H9 (cell line): ENCODE measurements around the gene KEAP1. TPM values are rescaled to one million over a fixed set of nuclear protein-coding genes. Genes with fewer than 3 reads are reported as not detected.

Experiments used
- DNase-seq: peaks from one replicate; pipeline ENCODE4 v3.0.0-alpha.2; 2017
- H2AFZ ChIP-seq: one replicate; pipeline ENCODE4 v1.6.1; 2013; ENCODE audit warnings: mild to moderate bottlenecking, low read length, control low read depth, moderate library complexity
- H2AK5ac ChIP-seq: 2 replicates; pipeline ENCODE4 v1.6.1; 2013; ENCODE audit warnings: low read length, control low read depth, mixed read lengths; ENCODE audit not compliant: insufficient read length
- H2BK120ac ChIP-seq: one replicate; pipeline ENCODE4 v1.6.1; 2013; ENCODE audit warnings: low read depth, mild to moderate bottlenecking, low read length, control low read depth, inconsistent platforms; ENCODE audit not compliant: poor library complexity, severe bottlenecking
- H2BK12ac ChIP-seq: 2 replicates; pipeline ENCODE4 v1.6.1; 2013; ENCODE audit warnings: low read length, control low read depth, mixed read lengths, low read depth; ENCODE audit not compliant: insufficient read length
- H2BK15ac ChIP-seq: 2 replicates; pipeline ENCODE4 v1.6.1; 2013; ENCODE audit warnings: low read depth, low read length, control low read depth
- H2BK20ac ChIP-seq: one replicate; pipeline ENCODE4 v1.6.1; 2013; ENCODE audit warnings: low read depth, mild to moderate bottlenecking, low read length, control low read depth, inconsistent platforms; ENCODE audit not compliant: poor library complexity, severe bottlenecking
- H2BK5ac ChIP-seq: 2 replicates; pipeline ENCODE4 v1.6.1; 2013; ENCODE audit warnings: low read length, control low read depth, mixed read lengths; ENCODE audit not compliant: insufficient read length
- H3K14ac ChIP-seq: 2 replicates; pipeline ENCODE4 v1.6.1; 2013; ENCODE audit warnings: low read length, control low read depth; ENCODE audit not compliant: insufficient read depth
- H3K18ac ChIP-seq: 2 replicates; pipeline ENCODE4 v1.6.1; 2013; ENCODE audit warnings: low read depth, mild to moderate bottlenecking, mixed read lengths, low read length, control low read depth; ENCODE audit not compliant: insufficient read length
- H3K23ac ChIP-seq: 2 replicates; pipeline ENCODE4 v1.6.1; 2013; ENCODE audit warnings: low read length, control low read depth, mixed read lengths, low read depth; ENCODE audit not compliant: insufficient read length
- H3K23me2 ChIP-seq: 2 replicates; pipeline ENCODE4 v1.6.1; 2013; ENCODE audit warnings: low read depth, mild to moderate bottlenecking, mixed read lengths, low read length, control low read depth; ENCODE audit not compliant: insufficient read length, poor library complexity, severe bottlenecking
- H3K27ac ChIP-seq: 2 replicates; pipeline ENCODE4 v1.5.1; 2013; ENCODE audit warnings: low read length, control low read depth, mixed read lengths, low read depth; ENCODE audit not compliant: insufficient read length
- H3K27me3 ChIP-seq: 2 replicates; pipeline ENCODE4 v1.6.1; 2013; ENCODE audit warnings: low read length, control low read depth, inconsistent platforms; ENCODE audit not compliant: insufficient read depth
- H3K4ac ChIP-seq: 2 replicates; pipeline ENCODE4 v1.6.1; 2013; ENCODE audit warnings: low read depth, mild to moderate bottlenecking, control low read depth, inconsistent platforms, low read length, moderate library complexity
- H3K4me1 ChIP-seq: 2 replicates; pipeline ENCODE4 v1.6.1; 2013; ENCODE audit warnings: low read length, control low read depth, inconsistent platforms; ENCODE audit not compliant: insufficient read depth
- H3K4me2 ChIP-seq: 2 replicates; pipeline ENCODE4 v1.6.1; 2013; ENCODE audit warnings: low read length, control low read depth, mixed read lengths; ENCODE audit not compliant: insufficient read length, insufficient read depth
- H3K56ac ChIP-seq: 2 replicates; pipeline ENCODE4 v1.6.1; 2013; ENCODE audit warnings: low read depth, mild to moderate bottlenecking, mixed read lengths, low read length, control low read depth; ENCODE audit not compliant: insufficient read length
- H3K79me1 ChIP-seq: 2 replicates; pipeline ENCODE4 v1.6.1; 2013; ENCODE audit warnings: low read depth, mild to moderate bottlenecking, moderate library complexity, low read length, control low read depth, inconsistent platforms; ENCODE audit not compliant: insufficient read depth, poor library complexity, severe bottlenecking
- H3K79me2 ChIP-seq: 2 replicates; pipeline ENCODE4 v1.6.1; 2013; ENCODE audit warnings: low read length, control low read depth, inconsistent platforms; ENCODE audit not compliant: insufficient read depth
- H3K9ac ChIP-seq: 2 replicates; pipeline ENCODE4 v1.6.1; 2013; ENCODE audit warnings: low read length, control low read depth, mixed read lengths; ENCODE audit not compliant: insufficient read length; ENCODE audit errors: extremely low read depth
- H3K9me3 ChIP-seq: one replicate; pipeline ENCODE4 v1.6.1; 2013; ENCODE audit warnings: low read depth, low read length, inconsistent platforms; ENCODE audit not compliant: control insufficient read depth
- H3T11ph ChIP-seq: one replicate; pipeline ENCODE4 v1.6.1; 2013; ENCODE audit warnings: mild to moderate bottlenecking, low read length, control low read depth, inconsistent platforms
- H4K20me1 ChIP-seq: one replicate; pipeline ENCODE4 v1.6.1; 2013; ENCODE audit not compliant: control insufficient read depth, insufficient read length, insufficient read depth
- H4K5ac ChIP-seq: 2 replicates; pipeline ENCODE4 v1.6.1; 2013; ENCODE audit warnings: low read depth, mild to moderate bottlenecking, mixed read lengths, low read length, control low read depth; ENCODE audit not compliant: insufficient read length
- H4K8ac ChIP-seq: replicated peaks from 2 replicates; pipeline ENCODE4 v1.6.1; 2013; ENCODE audit warnings: low read length, control low read depth, mixed read lengths, low read depth; ENCODE audit not compliant: insufficient read length
- H4K91ac ChIP-seq: 2 replicates; pipeline ENCODE4 v1.6.1; 2013; ENCODE audit warnings: low read depth, mild to moderate bottlenecking, moderate library complexity, mixed read lengths, low read length, control low read depth; ENCODE audit not compliant: insufficient read length
- H3K27ac Mint-ChIP-seq, 3 experiments: 2 replicates in 2 of 3; 3 replicates in 1 of 3; pipeline ENCODE4 v1.8.0; 2020 to 2021; ENCODE audit warnings: mixed read lengths in 3 of 3, mild to moderate bottlenecking in 1 of 3, moderate library complexity in 1 of 3
- H3K27me3 Mint-ChIP-seq: 2 replicates; pipeline ENCODE4 v1.8.0; 2021; ENCODE audit warnings: low read depth, mild to moderate bottlenecking, moderate library complexity, mixed read lengths
- H3K36me3 Mint-ChIP-seq, 3 experiments: 2 replicates in 2 of 3; 3 replicates in 1 of 3; pipeline ENCODE4 v1.8.0; 2020 to 2021; ENCODE audit warnings: low read depth in 3 of 3, mixed read lengths in 3 of 3; ENCODE audit not compliant: insufficient read depth in 1 of 3
- H3K4me1 Mint-ChIP-seq, 2 experiments: 2 replicates each; pipeline ENCODE4 v1.8.0; 2020; ENCODE audit warnings: mixed read lengths in 2 of 2
- H3K4me3 Mint-ChIP-seq, 2 experiments: 2 replicates in 1 of 2; 3 replicates in 1 of 2; pipeline ENCODE4 v1.8.0; 2020 to 2021; ENCODE audit warnings: mild to moderate bottlenecking in 2 of 2, mixed read lengths in 2 of 2, moderate library complexity in 1 of 2
- H3K9me3 Mint-ChIP-seq, 2 experiments: 2 replicates in 1 of 2; 3 replicates in 1 of 2; pipeline ENCODE4 v1.8.0; 2020; ENCODE audit warnings: mild to moderate bottlenecking in 2 of 2, mixed read lengths in 2 of 2, moderate library complexity in 1 of 2
- CTCF ChIP-seq: fragments of 200-600 bp; sonication (generic); conservative IDR thresholded peaks from 3 replicates; pipeline ENCODE4 v1.8.0; 2021; ENCODE audit warnings: antibody characterized with exemption, mild to moderate bottlenecking
- WGBS: extraction: QIAGEN DNeasy Blood & Tissue Kit; methylation state at CpG from one replicate; pipeline ENCODE4 v1.1.7; 2013; ENCODE audit warnings: missing lambda C conversion rate, low lambda C conversion rate, mixed read lengths; ENCODE audit not compliant: insufficient read length; ENCODE audit errors: extremely low coverage; 5-methylcytosine and 5-hydroxymethylcytosine counted together
- total RNA-seq: library from RNA; stranded (reverse); gene quantifications from 2 replicates; pipeline ENCODE4 v1.2.1, GENCODE V29; 2021

Gene KEAP1
- total RNA-seq, 1 experiment from 2014 or later: 88.7 TPM

GRCh38 chr19:10514211-10515145 is 11.3 kb upstream of the KEAP1 start:
- Histone ChIP-seq H3K9me3 (no peaks in the 10 kb centered on the region), H3K79me1 (no peaks in the 10 kb centered on the region), H3K14ac (no peak overlapping the region), H3K4ac (no peak overlapping the region), H3K23me2 (peaks cover 19% of the 10 kb centered on the region), H2AK5ac (no peak overlapping the region), H2BK5ac (no peak overlapping the region), H3K27me3 (peaks cover 7% of the 10 kb centered on the region; the same call in 1 of the 2 replicates), H3K18ac (no peak overlapping the region), H3K56ac (no peak overlapping the region), H2BK15ac (no peak overlapping the region), H3K4me2 (peak overlapping the region; percentile 21), H3T11ph (no peak overlapping the region), H2BK12ac (no peak overlapping the region), H2AFZ (no peak overlapping the region), H4K20me1 (no peaks in the 10 kb centered on the region), H4K5ac (no peak overlapping the region), H2BK120ac (no peak overlapping the region), H3K23ac (no peak overlapping the region), H3K9ac (no peak overlapping the region), H4K91ac (no peak overlapping the region), H4K8ac (no peak overlapping the region), H3K27ac (no peak overlapping the region), H3K79me2 (no peaks in the 10 kb centered on the region), H3K4me1 (no peaks in the 10 kb centered on the region; the same call in 1 of the 2 replicates), H2BK20ac (no peak overlapping the region)
- peaks cover 16% of the 10 kb centered on the region for H3K27me3 Mint-ChIP-seq
- peaks cover 22 to 24% of the 10 kb centered on the region in 2 experiments for H3K4me1 Mint-ChIP-seq
- no CpG with 5 or more reads among the region's 107 CpGs for WGBS
- peaks cover 7 to 10% (median 8%) of the 10 kb centered on the region in 3 experiments; a peak in 6 of 7 replicates for H3K36me3 Mint-ChIP-seq
- no peaks in the 10 kb centered on the region; a peak in 1 of 5 replicates for H3K9me3 Mint-ChIP-seq
- peak overlapping the region in 1 of 2 experiments; percentile 55; a peak in 3 of 5 replicates for H3K4me3 Mint-ChIP-seq
- peak; percentile 78 for DNase-seq
- no peak overlapping the region; a peak in 1 of 7 replicates for H3K27ac Mint-ChIP-seq
- no peak for TF ChIP-seq CTCF
